GM19023 (cell line): ENCODE data around the gene ZDHHC16.

Experiments
- ATAC-seq: cut with Tn5 transposase; IDR thresholded peaks from one replicate; pipeline ENCODE4 v1.9.1; 2021; ENCODE audit warnings: mild to moderate bottlenecking, moderate library complexity; ENCODE audit not compliant: unreplicated experiment

Gene ZDHHC16

GRCh38 chr10:97506199-97506991, 60.4 kb downstream of the ZDHHC16 start:
- no peak for ATAC-seq
